Panc1 (cell line): Measurements from ENCODE around the gene JAKMIP3. TPM values are rescaled to one million over a fixed set of nuclear protein-coding genes. Genes with fewer than 3 reads are reported as not detected.

Source experiments
- ATAC-seq: fragments of 200-7000 bp; cut with Tn5 transposase; 2 replicates; pipeline ENCODE4 v1.9.1; 2020; ENCODE audit warnings: mild to moderate bottlenecking, moderate library complexity
- BruUV-seq: library from RNA; stranded (reverse); fragments of 400-500 nt; replicated peaks from 2 replicates; lab custom pipeline; 2021; lab: Mats Ljungman, UMichigan
- CTCF ChIA-PET: fragments of 300-600 bp; sonication (Branson Sonifier 250); formaldehyde crosslinking; loops from one replicate; lab custom pipeline; 2022; ENCODE audit warnings: antibody characterized with exemption; lab: Charles Lee
- POLR2A ChIA-PET: fragments of 300-600 bp; sonication (Branson Sonifier 250); formaldehyde crosslinking; loops from one replicate; lab custom pipeline; 2022; ENCODE audit warnings: antibody characterized with exemption; lab: Charles Lee
- DNase-seq: peaks from one replicate; pipeline ENCODE4 v3.0.0-alpha.2; 2010; ENCODE audit warnings: low read depth, low spot score
- H3K27ac ChIP-seq: 2 replicates; pipeline ENCODE4 v1.5.1; 2011; ENCODE audit warnings: mild to moderate bottlenecking, low read length, inconsistent platforms
- H3K27me3 ChIP-seq: fragments of 200-500 bp; sonication (Bioruptor generic); 2 replicates; pipeline ENCODE4 v1.6.0; 2014; ENCODE audit warnings: low read length, inconsistent platforms; ENCODE audit not compliant: control insufficient read depth, insufficient read depth
- H3K36me3 ChIP-seq: fragments of 200-500 bp; sonication (Bioruptor generic); 2 replicates; pipeline ENCODE4 v1.5.1; 2014; ENCODE audit warnings: inconsistent platforms, mild to moderate bottlenecking, low read length, moderate library complexity; ENCODE audit not compliant: control insufficient read depth, insufficient read depth
- H3K4me1 ChIP-seq: 2 replicates; pipeline ENCODE4 v1.5.1; 2011; ENCODE audit warnings: inconsistent platforms, mild to moderate bottlenecking, low read length, moderate library complexity; ENCODE audit not compliant: control insufficient read depth, insufficient read depth
- H3K4me3 ChIP-seq, 2 experiments: 2 replicates each; pipeline ENCODE4 v1.5.1; 2011 to 2012; ENCODE audit warnings: low read depth in 2 of 2, low read length in 2 of 2, mild to moderate bottlenecking in 2 of 2, inconsistent platforms in 1 of 2, moderate library complexity in 1 of 2
- H3K9me3 ChIP-seq: fragments of 200-500 bp; sonication (Bioruptor generic); 2 replicates; pipeline ENCODE4 v1.5.1; 2014; ENCODE audit warnings: low read depth, mild to moderate bottlenecking, inconsistent platforms, low read length, moderate library complexity; ENCODE audit not compliant: control insufficient read depth, insufficient read depth
- POLR2AphosphoS5 ChIP-seq: IDR thresholded peaks from 2 replicates; pipeline ENCODE4 v1.6.1; 2012; ENCODE audit warnings: mild to moderate bottlenecking, low read depth, low read length, moderate library complexity
- SIN3A ChIP-seq: IDR thresholded peaks from 2 replicates; pipeline ENCODE4 v1.6.1; 2012; ENCODE audit warnings: low read depth, mild to moderate bottlenecking, low read length, moderate library complexity, borderline replicate concordance; ENCODE audit not compliant: insufficient read depth
- TCF7L2 ChIP-seq: IDR thresholded peaks from 2 replicates; pipeline ENCODE4 v1.6.1; 2011; ENCODE audit warnings: mild to moderate bottlenecking, low read depth, low read length, inconsistent platforms
- in situ Hi-C: cut with HindIII; loops from 2 replicates; pipeline ENCODE4 v1.10.0; 2016; ENCODE audit warnings: low sequenced_read_pairs, low pct_unique_long_range_greater_than_20kb
- intact Hi-C: fragments of 100-400 bp; cut with micrococcal nuclease; formaldehyde crosslinking; loops from one replicate; pipeline ENCODE4 v1.10.0; 2022; ENCODE audit not compliant: unreplicated experiment
- total RNA-seq: library from RNA; stranded (reverse); gene quantifications from one replicate; pipeline ENCODE4 v1.2.1, GENCODE V29; 2021; ENCODE audit not compliant: unreplicated experiment
- TF ChIP-seq, protein P1 (sequence below), 2 experiments: IDR thresholded peaks; 2 replicates each; pipeline ENCODE4 v1.6.1; 2011 to 2012; ENCODE audit warnings: low read depth in 2 of 2, control low read depth in 1 of 2, low read length in 1 of 2, mild to moderate bottlenecking in 1 of 2, moderate library complexity in 1 of 2; ENCODE audit not compliant: insufficient read depth in 1 of 2
- TF ChIP-seq, protein P2 (sequence below): fragments of 450-650 bp; IDR thresholded peaks from 2 replicates; pipeline ENCODE4 v1.5.1; 2017; ENCODE audit warnings: mild to moderate bottlenecking

JAKMIP3 gene
- total RNA-seq, 1 experiment from 2014 or later: 1.5 TPM

DNA sequence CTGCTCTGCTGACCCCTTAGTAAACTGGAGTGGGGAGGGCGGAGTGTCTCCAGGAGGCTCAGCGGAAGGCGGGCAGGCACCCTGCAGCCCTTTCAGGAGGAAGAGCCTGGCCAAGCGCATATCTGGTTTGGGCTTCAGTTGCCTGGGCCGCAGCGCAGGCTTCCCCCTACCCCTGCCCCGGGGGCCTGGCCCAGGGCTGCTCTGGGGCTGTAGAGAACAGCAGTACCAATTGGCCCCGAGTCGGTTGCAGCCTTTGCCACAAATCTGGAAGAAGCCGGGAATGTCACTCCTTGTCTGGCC is 28.1 kb upstream of the JAKMIP3 start:
- DNase-seq: no peak
- in situ Hi-C loops: no loop called here
- Histone ChIP-seq H3K4me1 (peaks cover 4% of the 10 kb centered on the region; the same call in 1 of the 2 replicates), H3K36me3 (no peaks in the 10 kb centered on the region), H3K27me3 (peaks cover 18% of the 10 kb centered on the region), H3K27ac (no peak overlapping the region), H3K4me3 (no peak overlapping the region), H3K9me3 (no peaks in the 10 kb centered on the region)
- CTCF ChIA-PET: no interaction called here
- intact Hi-C loops: loop anchor here (10.0 kb wide), 1 partner anchor 97 kb away; no protein-coding TSS in a partner anchor
- no peak for ATAC-seq
- POLR2A ChIA-PET: no interaction called here
- TF ChIP-seq SIN3A (no peak), TCF7L2 (no peak), POLR2AphosphoS5 (no peak)
- TF ChIP-seq, protein P1, sequence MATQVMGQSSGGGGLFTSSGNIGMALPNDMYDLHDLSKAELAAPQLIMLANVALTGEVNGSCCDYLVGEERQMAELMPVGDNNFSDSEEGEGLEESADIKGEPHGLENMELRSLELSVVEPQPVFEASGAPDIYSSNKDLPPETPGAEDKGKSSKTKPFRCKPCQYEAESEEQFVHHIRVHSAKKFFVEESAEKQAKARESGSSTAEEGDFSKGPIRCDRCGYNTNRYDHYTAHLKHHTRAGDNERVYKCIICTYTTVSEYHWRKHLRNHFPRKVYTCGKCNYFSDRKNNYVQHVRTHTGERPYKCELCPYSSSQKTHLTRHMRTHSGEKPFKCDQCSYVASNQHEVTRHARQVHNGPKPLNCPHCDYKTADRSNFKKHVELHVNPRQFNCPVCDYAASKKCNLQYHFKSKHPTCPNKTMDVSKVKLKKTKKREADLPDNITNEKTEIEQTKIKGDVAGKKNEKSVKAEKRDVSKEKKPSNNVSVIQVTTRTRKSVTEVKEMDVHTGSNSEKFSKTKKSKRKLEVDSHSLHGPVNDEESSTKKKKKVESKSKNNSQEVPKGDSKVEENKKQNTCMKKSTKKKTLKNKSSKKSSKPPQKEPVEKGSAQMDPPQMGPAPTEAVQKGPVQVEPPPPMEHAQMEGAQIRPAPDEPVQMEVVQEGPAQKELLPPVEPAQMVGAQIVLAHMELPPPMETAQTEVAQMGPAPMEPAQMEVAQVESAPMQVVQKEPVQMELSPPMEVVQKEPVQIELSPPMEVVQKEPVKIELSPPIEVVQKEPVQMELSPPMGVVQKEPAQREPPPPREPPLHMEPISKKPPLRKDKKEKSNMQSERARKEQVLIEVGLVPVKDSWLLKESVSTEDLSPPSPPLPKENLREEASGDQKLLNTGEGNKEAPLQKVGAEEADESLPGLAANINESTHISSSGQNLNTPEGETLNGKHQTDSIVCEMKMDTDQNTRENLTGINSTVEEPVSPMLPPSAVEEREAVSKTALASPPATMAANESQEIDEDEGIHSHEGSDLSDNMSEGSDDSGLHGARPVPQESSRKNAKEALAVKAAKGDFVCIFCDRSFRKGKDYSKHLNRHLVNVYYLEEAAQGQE (IDR thresholded peaks at IDR 0.05; ENCODE audit: insufficient read depth in 1 of 2, low read depth in 2 of 2, low read length in 1 of 2): no peak
- TF ChIP-seq, protein P2, sequence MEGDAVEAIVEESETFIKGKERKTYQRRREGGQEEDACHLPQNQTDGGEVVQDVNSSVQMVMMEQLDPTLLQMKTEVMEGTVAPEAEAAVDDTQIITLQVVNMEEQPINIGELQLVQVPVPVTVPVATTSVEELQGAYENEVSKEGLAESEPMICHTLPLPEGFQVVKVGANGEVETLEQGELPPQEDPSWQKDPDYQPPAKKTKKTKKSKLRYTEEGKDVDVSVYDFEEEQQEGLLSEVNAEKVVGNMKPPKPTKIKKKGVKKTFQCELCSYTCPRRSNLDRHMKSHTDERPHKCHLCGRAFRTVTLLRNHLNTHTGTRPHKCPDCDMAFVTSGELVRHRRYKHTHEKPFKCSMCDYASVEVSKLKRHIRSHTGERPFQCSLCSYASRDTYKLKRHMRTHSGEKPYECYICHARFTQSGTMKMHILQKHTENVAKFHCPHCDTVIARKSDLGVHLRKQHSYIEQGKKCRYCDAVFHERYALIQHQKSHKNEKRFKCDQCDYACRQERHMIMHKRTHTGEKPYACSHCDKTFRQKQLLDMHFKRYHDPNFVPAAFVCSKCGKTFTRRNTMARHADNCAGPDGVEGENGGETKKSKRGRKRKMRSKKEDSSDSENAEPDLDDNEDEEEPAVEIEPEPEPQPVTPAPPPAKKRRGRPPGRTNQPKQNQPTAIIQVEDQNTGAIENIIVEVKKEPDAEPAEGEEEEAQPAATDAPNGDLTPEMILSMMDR: no peak
- no TSS peak for BruUV-seq

DNA sequence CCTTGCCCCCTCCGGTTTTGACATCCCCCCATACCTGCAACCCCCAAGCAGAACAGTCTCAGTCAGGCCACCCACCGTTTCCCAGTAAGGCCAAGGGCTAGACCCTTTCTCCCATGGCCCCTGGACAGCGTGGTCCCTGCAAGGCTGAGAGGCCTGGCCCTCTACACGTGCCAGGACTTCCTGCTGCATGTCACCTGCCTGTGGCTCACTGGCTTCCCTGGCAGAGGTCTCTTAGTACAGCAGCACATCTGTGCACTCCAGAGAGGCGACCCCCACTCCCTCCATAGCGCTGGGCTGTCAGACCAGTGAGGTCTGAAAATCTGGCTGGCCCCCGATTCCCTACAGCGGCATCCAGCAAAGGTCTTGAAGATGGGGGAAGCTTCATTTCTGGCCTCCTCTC is 26.4 kb upstream of the JAKMIP3 start:
- peaks cover 4% of the 10 kb centered on the region; the same call in 1 of the 2 replicates for H3K4me1 ChIP-seq
- ATAC-seq: no peak
- CTCF ChIA-PET: interaction anchor here (1.4 kb wide), 1 partner anchor 16 kb away, joined by 4 read pairs; no protein-coding TSS in a partner anchor
- H3K27ac ChIP-seq: no peak overlapping the region
- TF ChIP-seq, protein P1 (IDR thresholded peaks at IDR 0.05; ENCODE audit: insufficient read depth in 1 of 2, low read depth in 2 of 2, low read length in 1 of 2): no peak
- TF ChIP-seq POLR2AphosphoS5: no peak
- TF ChIP-seq SIN3A: no peak
- no peak for TF ChIP-seq TCF7L2
- TF ChIP-seq, protein P2: no peak
- H3K27me3 ChIP-seq: peaks cover 11% of the 10 kb centered on the region
- H3K9me3 ChIP-seq: no peaks in the 10 kb centered on the region
- BruUV-seq: no TSS peak
- DNase-seq: no peak
- in situ Hi-C loops (no loop called here), intact Hi-C loops (loop anchor here (10.0 kb wide), 1 partner anchor 95 kb away; no protein-coding TSS in a partner anchor)
- H3K4me3 ChIP-seq: no peak overlapping the region
- H3K36me3 ChIP-seq: no peaks in the 10 kb centered on the region
- POLR2A ChIA-PET: no interaction called here
